HG03520 (cell line): Measurements from ENCODE around the gene MRPL43.

Source experiments
- ATAC-seq: cut with Tn5 transposase; IDR thresholded peaks from one replicate; pipeline ENCODE4 v1.9.1; 2021; ENCODE audit warnings: mild to moderate bottlenecking, moderate library complexity; ENCODE audit not compliant: unreplicated experiment

Gene MRPL43

GRCh38 chr10:100968062-100968736 lies 19.1 kb downstream of the MRPL43 start:
- ATAC-seq, result no peak

GRCh38 chr10:100967332-100967731 lies 20.0 kb downstream of the MRPL43 start:
- no peak for ATAC-seq

GRCh38 chr10:100966887-100967286 lies 20.4 kb downstream of the MRPL43 start:
- no peak for ATAC-seq

- ATAC-seq, result no peak
Observed at GRCh38 chr10:100965820-100966219, 21.5 kb downstream of the MRPL43 start.

- ATAC-seq, result no peak
Observed at GRCh38 chr10:100963826-100964225, 23.5 kb downstream of the MRPL43 start.

- no peak for ATAC-seq
Observed at GRCh38 chr10:100962351-100963080, 24.8 kb downstream of the MRPL43 start.

- no peak for ATAC-seq
Observed at GRCh38 chr10:100960251-100960650, 27.0 kb downstream of the MRPL43 start.

- no peak for ATAC-seq
Observed at GRCh38 chr10:100948916-100949315, 38.4 kb downstream of the MRPL43 start.

- ATAC-seq, result no peak
Observed at GRCh38 chr10:100945754-100946153, 41.5 kb downstream of the MRPL43 start.

- ATAC-seq, result no peak
Observed at GRCh38 chr10:100943508-100943907, 43.8 kb downstream of the MRPL43 start.

GRCh38 chr10:100942229-100942628 lies 45.1 kb downstream of the MRPL43 start:
- ATAC-seq, result no peak

GRCh38 chr10:100939763-100940344 lies 47.4 kb downstream of the MRPL43 start:
- no peak for ATAC-seq
